ENCODE results near the gene ANGPTL7.

Gene ANGPTL7

GRCh38 chr1:11180342-11180744 lies 8.8 kb upstream of the ANGPTL7 start:
- no peak for TF ChIP-seq CTCF (IDR thresholded peaks at IDR 0.05; ENCODE audit: insufficient read depth, low read length, poor library complexity, severe bottlenecking)
- peaks cover 6% of the 10 kb centered on the region for H3K36me3 ChIP-seq (ENCODE audit: control insufficient read depth, insufficient read depth, low read length)
- no peaks in the 10 kb centered on the region for H3K27me3 ChIP-seq (replicated peaks; ENCODE audit: control insufficient read depth, insufficient read depth, low read length)
- no peak for DNase-seq (ENCODE audit: extremely low read depth, insufficient read length)
- H3K4me3 ChIP-seq (replicated peaks; ENCODE audit: low read depth, low read length), result no peak overlapping the region

- peaks cover 6% of the 10 kb centered on the region for H3K36me3 ChIP-seq (ENCODE audit: control insufficient read depth, insufficient read depth, low read length)
These were observed 6.3 kb upstream of the ANGPTL7 start for GRCh38 chr1:11182884-11183283.

GRCh38 chr1:11184973-11185372 lies 4.2 kb upstream of the ANGPTL7 start:
- no peaks in the 10 kb centered on the region for H3K27me3 ChIP-seq (replicated peaks; ENCODE audit: control insufficient read depth, insufficient read depth, low read length)
- no peak overlapping the region for H3K4me3 ChIP-seq (replicated peaks; ENCODE audit: low read depth, low read length)
- no peak for TF ChIP-seq CTCF (IDR thresholded peaks at IDR 0.05; ENCODE audit: insufficient read depth, low read length, poor library complexity, severe bottlenecking)
- DNase-seq (ENCODE audit: extremely low read depth, insufficient read length), result no peak
- H3K36me3 ChIP-seq (ENCODE audit: control insufficient read depth, insufficient read depth, low read length), result no peaks in the 10 kb centered on the region; the same call in 1 of the 2 replicates

More at GRCh38 chr1:11182884-11183283, 6.3 kb upstream of the ANGPTL7 start:
- Histone ChIP-seq H3K27me3 (replicated peaks; ENCODE audit: control insufficient read depth, insufficient read depth, low read length) (no peaks in the 10 kb centered on the region), H3K4me3 (replicated peaks; ENCODE audit: low read depth, low read length) (no peak overlapping the region)
- TF ChIP-seq CTCF (IDR thresholded peaks at IDR 0.05; ENCODE audit: insufficient read depth, low read length, poor library complexity, severe bottlenecking), result no peak
- DNase-seq (ENCODE audit: extremely low read depth, insufficient read length), result no peak

GRCh38 chr1:11187000-11187399 lies 2.2 kb upstream of the ANGPTL7 start:
- no peak for TF ChIP-seq CTCF (IDR thresholded peaks at IDR 0.05; ENCODE audit: insufficient read depth, low read length, poor library complexity, severe bottlenecking)
- Histone ChIP-seq H3K36me3 (ENCODE audit: control insufficient read depth, insufficient read depth, low read length) (peaks cover 3% of the 10 kb centered on the region), H3K27me3 (replicated peaks; ENCODE audit: control insufficient read depth, insufficient read depth, low read length) (no peaks in the 10 kb centered on the region), H3K4me3 (replicated peaks; ENCODE audit: low read depth, low read length) (no peak overlapping the region)
- no peak for DNase-seq (ENCODE audit: extremely low read depth, insufficient read length)

GRCh38 chr1:11187494-11187893 lies 1.7 kb upstream of the ANGPTL7 start:
- no peak for DNase-seq (ENCODE audit: extremely low read depth, insufficient read length)
- no peak for TF ChIP-seq CTCF (IDR thresholded peaks at IDR 0.05; ENCODE audit: insufficient read depth, low read length, poor library complexity, severe bottlenecking)
- Histone ChIP-seq H3K4me3 (replicated peaks; ENCODE audit: low read depth, low read length) (no peak overlapping the region), H3K27me3 (replicated peaks; ENCODE audit: control insufficient read depth, insufficient read depth, low read length) (no peaks in the 10 kb centered on the region), H3K36me3 (ENCODE audit: control insufficient read depth, insufficient read depth, low read length) (peaks cover 5% of the 10 kb centered on the region)

GRCh38 chr1:11187931-11188330 lies 1.2 kb upstream of the ANGPTL7 start:
- no peak for DNase-seq (ENCODE audit: extremely low read depth, insufficient read length)
- Histone ChIP-seq H3K4me3 (replicated peaks; ENCODE audit: low read depth, low read length) (no peak overlapping the region), H3K27me3 (replicated peaks; ENCODE audit: control insufficient read depth, insufficient read depth, low read length) (no peaks in the 10 kb centered on the region), H3K36me3 (ENCODE audit: control insufficient read depth, insufficient read depth, low read length) (peaks cover 5% of the 10 kb centered on the region)
- no peak for TF ChIP-seq CTCF (IDR thresholded peaks at IDR 0.05; ENCODE audit: insufficient read depth, low read length, poor library complexity, severe bottlenecking)
